Esophagus muscularis mucosa (tissue), 4 donors: ENCODE data around the gene BSN.

Experiments used
- CTCF ChIP-seq, 3 experiments: fragments of 200-600 bp in 2 of 3; fragments of 450-650 bp in 1 of 3; sonication (generic) in 2 of 3; IDR thresholded peaks; one replicate each; pipeline ENCODE4 v1.5.1; 2017 to 2019; ENCODE audit warnings: antibody characterized with exemption in 3 of 3, mild to moderate bottlenecking in 2 of 3, moderate library complexity in 1 of 3
- EP300 ChIP-seq: sonication (generic); formaldehyde crosslinking; IDR thresholded peaks from one replicate; pipeline ENCODE4 v1.6.1; 2017; ENCODE audit warnings: antibody characterized with exemption
- POLR2A ChIP-seq: fragments of 450-650 bp; IDR thresholded peaks from one replicate; pipeline ENCODE4 v1.6.1; 2017; ENCODE audit warnings: antibody characterized with exemption, moderate library complexity, mild to moderate bottlenecking, low read depth
- POLR2AphosphoS5 ChIP-seq, 2 donors: sonication (generic); formaldehyde crosslinking; IDR thresholded peaks; one replicate each; pipeline ENCODE4 v1.6.1; 2017; ENCODE audit warnings: antibody characterized with exemption in 2 of 2

DNA sequence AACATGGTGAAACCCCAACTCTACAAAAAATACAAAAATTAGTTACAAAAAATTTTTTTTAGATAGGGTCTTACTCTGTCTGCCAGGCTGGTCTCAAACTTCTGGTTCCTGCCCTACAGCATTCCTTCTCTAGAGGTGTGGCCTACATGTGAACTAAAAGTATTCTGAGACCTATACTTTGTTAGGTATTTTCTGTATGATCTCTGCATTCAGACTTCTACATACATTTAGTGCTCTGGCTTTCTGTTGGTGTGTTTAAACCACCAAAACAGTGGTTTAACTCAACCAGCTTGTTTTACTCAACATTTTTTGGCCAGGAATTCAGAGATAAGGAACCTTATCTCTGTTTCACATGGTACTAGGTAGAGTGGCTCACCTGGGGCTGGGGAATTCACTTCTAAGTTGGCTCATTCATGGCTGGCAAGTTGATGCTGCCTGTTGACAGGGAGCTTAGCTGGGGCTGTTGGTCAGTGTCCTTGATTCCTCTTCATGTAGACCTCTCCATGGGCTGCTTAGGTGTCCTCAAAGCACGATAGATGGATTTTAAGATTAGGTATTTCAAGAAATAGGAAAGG is 41.4 kb upstream of the BSN start:
- TF ChIP-seq CTCF (IDR thresholded peaks at IDR 0.05) (no peak), POLR2A (no peak), EP300 (no peak), POLR2AphosphoS5 (IDR thresholded peaks at IDR 0.05) (no peak)
